Hematopoietic multipotent progenitor cell treated with erythropoietin and hydrocortisone succinate and interleukin-3 and kit ligand, for 17 days (in vitro differentiated cells): ENCODE results near the gene CLASP2.
"Not testable (repeated sequence)": the region's sequence is repeated elsewhere in the genome, so short reads cannot be mapped to it uniquely, and the experiment has no call there.

Experiments used
- DNase-seq: peaks from one replicate; pipeline ENCODE4 v3.0.0-alpha.2; 2015; ENCODE audit warnings: low spot score

Gene CLASP2

DNA sequence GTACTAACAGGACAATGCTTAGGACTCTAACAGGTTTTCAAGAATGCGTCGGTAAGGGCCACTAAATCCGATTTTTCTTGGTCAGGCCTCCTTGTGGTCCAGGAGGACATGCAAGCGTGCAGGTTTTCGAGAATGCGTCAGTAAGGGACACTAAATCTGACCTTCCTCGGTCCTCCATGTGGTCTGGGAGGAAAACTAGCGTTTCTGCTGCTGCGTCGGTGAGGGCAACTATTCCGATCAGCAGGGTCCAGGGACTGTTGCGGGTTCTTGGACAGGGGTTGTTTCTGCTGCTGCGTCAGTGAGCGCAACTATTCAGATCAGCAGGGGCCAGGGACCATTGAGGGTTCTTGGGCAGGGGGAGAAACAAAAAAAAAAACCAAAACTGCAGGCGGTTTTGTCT is 270.1 kb downstream of the CLASP2 start:
- no peak for DNase-seq

DNA sequence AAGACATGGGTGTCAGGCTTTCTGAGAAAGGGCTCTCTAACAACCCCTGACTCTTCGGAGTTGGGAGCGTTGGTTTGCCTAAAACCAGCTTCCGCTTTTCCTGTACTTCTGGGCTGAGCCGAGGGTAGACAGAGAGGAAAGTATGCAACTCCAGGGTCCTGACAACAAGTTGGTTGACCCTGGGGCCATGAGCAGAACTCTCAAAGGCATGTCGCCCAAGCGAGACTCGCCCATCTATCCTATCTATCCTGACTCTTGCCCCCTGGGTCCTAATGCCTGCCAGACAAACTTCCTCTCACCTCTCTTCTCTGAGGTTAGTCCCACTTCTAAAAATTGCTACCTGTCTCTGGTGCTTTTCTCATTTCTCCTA is 270.8 kb downstream of the CLASP2 start:
- not testable (repeated sequence) for DNase-seq
